Glutamatergic neuron (in vitro differentiated cells): ENCODE results near the gene CREG2. TPM values are rescaled to one million over a fixed set of nuclear protein-coding genes. Genes with fewer than 3 reads are reported as not detected.

Experiments
- DNase-seq: peaks from one replicate; pipeline ENCODE4 v3.0.0; 2022
- H3K27ac Mint-ChIP-seq: one replicate; pipeline ENCODE4 v1.8.0; 2020; ENCODE audit warnings: mild to moderate bottlenecking, mixed read lengths, inconsistent platforms; ENCODE audit not compliant: unreplicated experiment
- H3K27me3 Mint-ChIP-seq: one replicate; pipeline ENCODE4 v1.8.0; 2020; ENCODE audit warnings: mild to moderate bottlenecking, moderate library complexity, mixed read lengths, inconsistent platforms; ENCODE audit not compliant: unreplicated experiment
- H3K36me3 Mint-ChIP-seq: one replicate; pipeline ENCODE4 v1.8.0; 2020; ENCODE audit warnings: mild to moderate bottlenecking, mixed read lengths, inconsistent platforms; ENCODE audit not compliant: unreplicated experiment
- H3K4me1 Mint-ChIP-seq: one replicate; pipeline ENCODE4 v1.8.0; 2020; ENCODE audit warnings: mild to moderate bottlenecking, low read depth, mixed read lengths, inconsistent platforms; ENCODE audit not compliant: unreplicated experiment
- H3K4me3 Mint-ChIP-seq: one replicate; pipeline ENCODE4 v1.8.0; 2020; ENCODE audit warnings: mild to moderate bottlenecking, mixed read lengths, inconsistent platforms; ENCODE audit not compliant: unreplicated experiment
- H3K9me3 Mint-ChIP-seq: one replicate; pipeline ENCODE4 v1.8.0; 2020; ENCODE audit warnings: mild to moderate bottlenecking, moderate library complexity, mixed read lengths, inconsistent platforms; ENCODE audit not compliant: unreplicated experiment
- CTCF ChIP-seq: fragments of 200-600 bp; sonication (generic); IDR thresholded peaks from one replicate; pipeline ENCODE4 v1.5.0; 2021; ENCODE audit not compliant: partially characterized antibody, unreplicated experiment
- total RNA-seq: library from RNA; stranded (reverse); fragmentation: NEBNext Ultra II Directional; extraction: Animal tissue kit (Norgen Biotek cat#: 25700); gene quantifications from one replicate; pipeline ENCODE4 v1.2.1, GENCODE V29; 2021; ENCODE audit not compliant: unreplicated experiment

The CREG2 gene
- total RNA-seq, 1 donor from 2014 or later, result 1.3 TPM

- no peak for TF ChIP-seq CTCF
- H3K27me3 Mint-ChIP-seq, result no peaks in the 10 kb centered on the region
- H3K4me3 Mint-ChIP-seq, result no peak overlapping the region
- no peak overlapping the region for H3K27ac Mint-ChIP-seq
- no peak for DNase-seq
- H3K9me3 Mint-ChIP-seq, result peaks cover 1% of the 10 kb centered on the region
- no peaks in the 10 kb centered on the region for H3K36me3 Mint-ChIP-seq
- peaks cover 5% of the 10 kb centered on the region for H3K4me1 Mint-ChIP-seq
Observed at GRCh38 chr2:101342625-101343008, 44.7 kb downstream of the CREG2 start.

DNA sequence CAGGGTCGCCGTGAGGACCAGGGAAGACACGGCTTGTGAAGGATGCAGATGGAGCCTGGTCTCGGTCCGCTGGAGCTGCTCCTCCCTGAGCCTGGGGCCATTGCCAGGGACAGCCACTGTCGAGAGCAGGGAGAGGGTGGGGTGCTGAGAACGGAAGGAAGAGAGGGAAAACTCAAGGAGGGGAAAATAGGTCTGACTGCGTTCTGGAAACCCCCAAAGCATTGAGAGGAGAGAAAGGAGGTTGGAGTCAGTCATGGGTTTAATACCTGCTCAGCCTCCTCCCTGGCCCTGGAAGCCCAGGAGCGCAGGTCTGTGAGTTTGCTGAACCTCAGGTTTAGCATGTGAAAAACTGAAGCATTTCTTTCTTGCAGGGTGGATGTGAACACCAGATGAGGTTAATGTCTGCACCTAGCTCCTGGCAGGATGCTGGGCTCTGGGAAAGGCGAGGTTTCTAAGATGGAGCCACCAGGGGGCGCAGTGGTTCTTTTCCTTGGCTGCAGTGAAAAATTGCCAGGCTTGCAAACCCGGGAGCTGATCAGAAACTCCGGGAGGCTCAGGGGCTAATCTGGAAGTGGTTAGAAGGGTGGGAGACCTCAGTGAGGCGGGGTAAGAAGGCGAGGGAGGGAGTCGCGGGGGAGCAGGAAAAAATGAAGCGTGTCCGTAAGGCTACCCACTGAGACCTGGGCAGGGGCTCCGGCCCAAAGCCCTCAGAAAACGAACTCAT lies 45.2 kb downstream of the CREG2 start:
- peaks cover 5% of the 10 kb centered on the region for H3K4me1 Mint-ChIP-seq
- no peak overlapping the region for H3K27ac Mint-ChIP-seq
- no peaks in the 10 kb centered on the region for H3K27me3 Mint-ChIP-seq
- peak; percentile 90 for DNase-seq
- H3K9me3 Mint-ChIP-seq, result peaks cover 1% of the 10 kb centered on the region
- H3K36me3 Mint-ChIP-seq, result no peaks in the 10 kb centered on the region
- peak; percentile 95 for TF ChIP-seq CTCF
- peak overlapping the region; percentile 47 for H3K4me3 Mint-ChIP-seq

DNA sequence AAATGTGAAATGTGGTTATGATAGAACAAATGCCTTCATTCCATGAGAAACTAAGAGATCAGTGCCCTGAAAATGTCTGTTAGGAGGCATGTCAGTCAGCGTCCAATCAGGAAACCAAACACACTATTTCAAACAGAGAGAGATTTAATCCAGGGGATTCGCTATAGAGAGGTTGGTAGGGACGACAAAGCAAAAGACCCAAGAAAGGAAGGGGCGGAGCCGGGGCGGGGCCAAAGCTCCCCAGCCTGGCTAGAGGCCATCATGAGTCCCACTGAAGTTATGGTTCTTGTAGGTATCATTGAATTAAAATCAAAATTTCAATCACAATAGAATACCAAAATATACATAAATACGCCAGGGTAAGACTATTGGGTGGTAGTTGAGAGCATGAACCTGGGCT lies 45.9 kb downstream of the CREG2 start:
- Mint-ChIP-seq H3K27me3 (no peaks in the 10 kb centered on the region), H3K4me1 (peaks cover 5% of the 10 kb centered on the region), H3K36me3 (no peaks in the 10 kb centered on the region), H3K4me3 (no peak overlapping the region), H3K27ac (no peak overlapping the region), H3K9me3 (peaks cover 1% of the 10 kb centered on the region)
- no peak for DNase-seq
- no peak for TF ChIP-seq CTCF

GRCh38 chr2:101340141-101340551 lies 47.2 kb downstream of the CREG2 start:
- H3K4me3 Mint-ChIP-seq, result no peak overlapping the region
- H3K4me1 Mint-ChIP-seq, result peaks cover 5% of the 10 kb centered on the region
- peaks cover 1% of the 10 kb centered on the region for H3K9me3 Mint-ChIP-seq
- no peaks in the 10 kb centered on the region for H3K27me3 Mint-ChIP-seq
- H3K27ac Mint-ChIP-seq, result no peak overlapping the region
- H3K36me3 Mint-ChIP-seq, result no peaks in the 10 kb centered on the region
- TF ChIP-seq CTCF, result no peak
- no peak for DNase-seq

DNA sequence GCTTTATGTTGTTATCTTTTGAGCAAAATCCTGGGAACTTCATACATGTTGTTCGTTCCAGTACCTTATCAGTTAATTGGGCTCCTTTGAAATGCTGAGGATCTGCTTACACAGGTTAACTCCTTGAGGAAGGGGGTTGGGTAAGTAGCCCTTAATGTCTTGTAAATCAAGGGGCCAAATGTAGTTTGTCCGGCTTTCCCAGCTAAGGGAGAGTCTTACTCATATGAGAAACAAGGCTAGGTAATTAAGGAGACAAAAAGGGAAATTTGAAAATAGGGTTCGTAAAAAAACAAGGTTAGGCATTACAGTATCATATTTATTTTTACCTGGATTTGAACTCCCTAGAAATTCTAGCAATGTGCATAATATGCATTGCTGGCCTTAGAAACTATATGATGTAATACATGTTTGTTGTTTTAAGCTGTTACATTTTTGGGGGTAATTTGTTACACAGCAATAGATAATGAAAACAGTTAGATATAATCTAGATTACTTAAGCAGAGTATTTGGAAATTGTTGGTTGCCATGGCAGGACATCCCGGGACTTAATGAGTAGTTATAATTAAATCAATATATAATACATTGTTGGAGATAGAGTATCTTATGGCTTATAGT lies 47.9 kb downstream of the CREG2 start:
- TF ChIP-seq CTCF, result no peak
- Mint-ChIP-seq H3K36me3 (no peaks in the 10 kb centered on the region), H3K4me3 (no peak overlapping the region), H3K4me1 (peaks cover 5% of the 10 kb centered on the region), H3K27ac (no peak overlapping the region), H3K27me3 (no peaks in the 10 kb centered on the region), H3K9me3 (peaks cover 1% of the 10 kb centered on the region)
- no peak for DNase-seq
